GM19240 (cell line): Measurements from ENCODE around the gene RHOC.
"Not testable (repeated sequence)": the region's sequence is repeated elsewhere in the genome, so short reads cannot be mapped to it uniquely, and the experiment has no call there.

ENCODE experiments used
- DNase-seq: peaks from one replicate; pipeline ENCODE4 v3.0.0; 2011; ENCODE audit warnings: low spot score; ENCODE audit not compliant: insufficient read length

The RHOC gene

GRCh38 chr1:112706505-112707220, at the start of gene RHOC:
Gene RHOC, minus strand, starts transcription at chr1:112707127. Its CDS starts 3,328 bp downstream, at chr1:112703799.
- peak; percentile 52 for DNase-seq

GRCh38 chr1:112754116-112754628, 47.2 kb upstream of the RHOC start:
- no peak for DNase-seq

GRCh38 chr1:112748396-112748795, 41.5 kb upstream of the RHOC start:
- no peak for DNase-seq

GRCh38 chr1:112744009-112744578, 37.2 kb upstream of the RHOC start:
- DNase-seq, result no peak

GRCh38 chr1:112743174-112744008, 36.5 kb upstream of the RHOC start:
- DNase-seq, result no peak

- DNase-seq, result no peak
These were observed 30.6 kb upstream of the RHOC start for GRCh38 chr1:112737573-112737972.

- no peak for DNase-seq
These were observed 28.8 kb upstream of the RHOC start for GRCh38 chr1:112735752-112736151.

GRCh38 chr1:112731451-112731850, 24.5 kb upstream of the RHOC start:
- no peak for DNase-seq

GRCh38 chr1:112729909-112730308, 23.0 kb upstream of the RHOC start:
- DNase-seq, result no peak

- DNase-seq, result not testable (repeated sequence)
These were observed 22.1 kb upstream of the RHOC start for GRCh38 chr1:112729011-112729410.

- DNase-seq, result not testable (repeated sequence)
These were observed 21.5 kb upstream of the RHOC start for GRCh38 chr1:112728306-112728971.

GRCh38 chr1:112727716-112728115, 20.8 kb upstream of the RHOC start:
- no peak for DNase-seq

- not testable (repeated sequence) for DNase-seq
These were observed 17.3 kb upstream of the RHOC start for GRCh38 chr1:112724240-112724639.

GRCh38 chr1:112723511-112723839, 16.5 kb upstream of the RHOC start:
- DNase-seq, result no peak

- no peak for DNase-seq
These were observed 15.9 kb upstream of the RHOC start for GRCh38 chr1:112722601-112723510.

GRCh38 chr1:112721966-112722524, 15.1 kb upstream of the RHOC start:
- no peak for DNase-seq

- not testable (repeated sequence) for DNase-seq
These were observed 14.4 kb upstream of the RHOC start for GRCh38 chr1:112721294-112721693.

- DNase-seq, result no peak
These were observed 13.9 kb upstream of the RHOC start for GRCh38 chr1:112720800-112721199.

GRCh38 chr1:112719706-112720105, 12.8 kb upstream of the RHOC start:
- no peak for DNase-seq
